ENCODE data around the gene CDC25C.

CDC25C gene

DNA sequence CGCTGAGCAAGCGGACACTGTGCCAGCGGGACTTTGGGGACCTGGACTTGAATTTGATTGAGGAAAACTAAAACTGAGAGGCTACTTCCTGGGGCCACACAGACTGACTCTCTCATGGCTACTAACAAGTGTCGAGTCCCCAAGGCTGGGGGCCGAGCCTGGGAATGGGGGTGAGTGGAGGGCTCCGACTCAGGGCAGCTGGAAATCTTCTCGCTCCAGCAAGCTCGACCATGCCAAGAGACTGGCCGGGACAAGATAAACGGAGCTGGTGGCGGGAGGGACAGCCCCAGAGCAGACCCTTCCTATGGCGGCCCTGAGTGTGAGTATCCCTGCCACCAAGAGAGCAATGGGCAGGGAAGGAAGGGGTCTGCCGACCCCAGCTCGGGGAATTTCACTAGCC, 15.3 kb upstream of the CDC25C start:
- Histone ChIP-seq H3K36me3 (ENCODE audit: control insufficient read depth, insufficient read depth, low read length) (peaks cover 73% of the 10 kb centered on the region), H3K27me3 (ENCODE audit: control insufficient read depth, insufficient read depth, low read length) (no peaks in the 10 kb centered on the region), H3K4me1 (ENCODE audit: control insufficient read depth, insufficient read depth, low read length) (no peaks in the 10 kb centered on the region), H3K9ac (ENCODE audit: low read length) (no peak overlapping the region), H3K27ac (ENCODE audit: low read depth, low read length) (no peak overlapping the region), H3K4me3 (ENCODE audit: low read depth, low read length) (no peak overlapping the region), H3K9me3 (ENCODE audit: control insufficient read depth, insufficient read depth, low read depth, low read length) (peaks cover under 1% of the 10 kb centered on the region; the same call in 1 of the 2 replicates)

DNA sequence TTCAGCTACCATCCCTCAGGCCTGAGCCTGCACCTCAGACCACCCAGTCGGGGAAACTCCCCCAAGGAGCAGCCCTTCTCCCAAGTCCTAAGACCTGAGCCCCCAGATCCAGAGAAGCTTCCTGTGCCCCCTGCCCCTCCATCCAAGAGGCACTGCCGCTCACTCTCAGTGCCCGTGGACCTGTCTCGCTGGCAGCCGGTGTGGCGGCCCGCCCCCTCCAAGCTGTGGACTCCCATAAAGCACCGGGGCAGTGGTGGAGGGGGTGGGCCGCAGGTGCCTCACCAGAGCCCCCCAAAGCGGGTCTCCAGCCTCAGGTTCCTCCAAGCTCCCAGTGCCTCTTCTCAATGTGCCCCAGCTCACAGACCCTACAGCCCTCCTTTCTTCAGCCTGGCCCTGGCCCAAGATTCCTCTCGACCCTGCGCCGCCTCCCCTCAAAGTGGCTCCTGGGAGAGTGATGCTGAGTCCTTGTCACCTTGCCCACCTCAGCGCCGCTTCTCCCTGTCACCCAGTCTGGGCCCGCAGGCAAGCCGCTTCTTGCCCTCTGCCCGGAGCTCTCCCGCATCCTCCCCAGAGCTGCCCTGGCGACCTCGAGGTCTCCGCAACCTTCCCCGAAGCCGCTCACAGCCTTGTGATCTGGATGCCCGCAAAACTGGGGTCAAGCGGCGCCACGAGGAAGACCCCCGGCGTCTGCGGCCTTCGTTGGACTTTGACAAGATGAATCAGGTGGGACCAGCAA, 13.5 kb upstream of the CDC25C start:
- Histone ChIP-seq H3K4me3 (ENCODE audit: low read depth, low read length) (no peak overlapping the region), H3K9me3 (ENCODE audit: control insufficient read depth, insufficient read depth, low read depth, low read length) (no peaks in the 10 kb centered on the region), H3K36me3 (ENCODE audit: control insufficient read depth, insufficient read depth, low read length) (peaks cover 91% of the 10 kb centered on the region), H3K9ac (ENCODE audit: low read length) (no peak overlapping the region), H3K27ac (ENCODE audit: low read depth, low read length) (no peak overlapping the region), H3K27me3 (ENCODE audit: control insufficient read depth, insufficient read depth, low read length) (no peaks in the 10 kb centered on the region), H3K4me1 (ENCODE audit: control insufficient read depth, insufficient read depth, low read length) (no peaks in the 10 kb centered on the region)

DNA sequence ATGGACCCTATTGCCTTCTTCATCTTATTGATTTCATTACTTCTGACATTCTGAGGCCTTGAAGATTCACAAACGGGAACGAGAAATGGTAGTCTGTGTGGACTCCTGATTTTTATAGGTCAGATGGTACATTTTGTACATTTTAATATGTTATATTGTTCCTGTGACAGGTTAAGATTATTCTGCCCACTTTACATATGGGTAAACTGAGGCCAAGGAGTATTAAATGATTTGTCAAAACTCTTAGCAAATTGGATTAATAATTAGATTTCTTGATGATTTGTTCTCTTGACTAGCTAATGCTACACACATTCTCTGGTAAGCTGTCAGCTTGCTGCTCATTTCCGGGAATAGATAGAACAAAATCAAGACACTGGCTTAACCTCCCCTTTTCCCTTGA, 8.4 kb upstream of the CDC25C start:
- H3K36me3 ChIP-seq (ENCODE audit: control insufficient read depth, insufficient read depth, low read length) = peaks cover 46% of the 10 kb centered on the region
- H3K4me1 ChIP-seq (ENCODE audit: control insufficient read depth, insufficient read depth, low read length) = peaks cover 15% of the 10 kb centered on the region; the same call in 1 of the 2 replicates
- H3K27ac ChIP-seq (ENCODE audit: low read depth, low read length) = no peak overlapping the region
- no peak overlapping the region for H3K9ac ChIP-seq (ENCODE audit: low read length)
- peak overlapping the region; percentile 73 for H3K4me3 ChIP-seq (ENCODE audit: low read depth, low read length)
- no peaks in the 10 kb centered on the region for H3K9me3 ChIP-seq (ENCODE audit: control insufficient read depth, insufficient read depth, low read depth, low read length)
- H3K27me3 ChIP-seq (ENCODE audit: control insufficient read depth, insufficient read depth, low read length) = no peaks in the 10 kb centered on the region

DNA sequence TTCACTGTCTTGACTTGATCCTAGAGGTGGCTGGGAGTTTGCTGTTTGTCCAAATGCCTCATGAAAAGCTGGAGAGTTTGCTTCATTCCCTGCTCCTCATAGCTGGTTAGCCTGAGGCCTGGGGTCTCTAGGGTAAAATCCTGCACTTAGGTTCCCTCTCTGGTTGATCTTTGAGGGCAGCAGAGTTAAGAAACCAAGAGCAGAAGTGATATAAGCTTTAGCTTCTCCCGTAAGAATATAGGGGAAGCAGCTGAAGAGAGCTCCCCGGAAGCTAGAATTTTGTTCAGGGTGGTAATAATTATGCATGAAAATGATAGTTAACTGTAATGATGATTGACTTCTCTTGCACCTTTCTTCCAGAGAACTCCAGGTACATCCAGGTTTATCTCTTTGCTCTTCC, 7.9 kb upstream of the CDC25C start:
- Histone ChIP-seq H3K9ac (ENCODE audit: low read length) (peak overlapping the region; percentile 90), H3K27me3 (ENCODE audit: control insufficient read depth, insufficient read depth, low read length) (no peaks in the 10 kb centered on the region), H3K36me3 (ENCODE audit: control insufficient read depth, insufficient read depth, low read length) (peaks cover 41% of the 10 kb centered on the region), H3K9me3 (ENCODE audit: control insufficient read depth, insufficient read depth, low read depth, low read length) (no peaks in the 10 kb centered on the region), H3K4me1 (ENCODE audit: control insufficient read depth, insufficient read depth, low read length) (peaks cover 15% of the 10 kb centered on the region; the same call in 1 of the 2 replicates), H3K27ac (ENCODE audit: low read depth, low read length) (peak overlapping the region; percentile 63; the same call in 1 of the 2 replicates), H3K4me3 (ENCODE audit: low read depth, low read length) (peak overlapping the region; percentile 73)

DNA sequence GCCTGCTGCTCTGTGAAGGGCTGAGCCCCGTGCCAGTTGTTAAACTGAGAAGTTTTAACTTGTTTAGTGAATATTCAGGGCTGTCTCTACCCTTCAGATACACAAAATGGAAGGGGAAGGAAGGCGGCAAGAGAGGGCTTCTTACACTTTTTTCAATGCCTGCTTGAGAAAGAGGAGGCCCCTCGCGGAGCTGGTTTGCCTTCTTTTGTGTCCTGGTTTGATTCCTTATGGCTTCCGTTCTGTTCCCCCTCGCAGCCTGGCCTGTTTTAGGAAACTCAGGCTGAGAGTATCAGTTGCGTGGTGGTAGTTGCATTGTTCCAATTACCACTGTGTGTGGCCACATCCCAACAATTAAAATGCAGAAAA, 7.5 kb upstream of the CDC25C start:
- Histone ChIP-seq H3K27me3 (ENCODE audit: control insufficient read depth, insufficient read depth, low read length) (no peaks in the 10 kb centered on the region), H3K4me1 (ENCODE audit: control insufficient read depth, insufficient read depth, low read length) (peaks cover 15% of the 10 kb centered on the region; the same call in 1 of the 2 replicates), H3K36me3 (ENCODE audit: control insufficient read depth, insufficient read depth, low read length) (peaks cover 37% of the 10 kb centered on the region), H3K27ac (ENCODE audit: low read depth, low read length) (peak overlapping the region; percentile 63), H3K9me3 (ENCODE audit: control insufficient read depth, insufficient read depth, low read depth, low read length) (no peaks in the 10 kb centered on the region), H3K4me3 (ENCODE audit: low read depth, low read length) (peak overlapping the region; percentile 73), H3K9ac (ENCODE audit: low read length) (peak overlapping the region; percentile 90)

DNA sequence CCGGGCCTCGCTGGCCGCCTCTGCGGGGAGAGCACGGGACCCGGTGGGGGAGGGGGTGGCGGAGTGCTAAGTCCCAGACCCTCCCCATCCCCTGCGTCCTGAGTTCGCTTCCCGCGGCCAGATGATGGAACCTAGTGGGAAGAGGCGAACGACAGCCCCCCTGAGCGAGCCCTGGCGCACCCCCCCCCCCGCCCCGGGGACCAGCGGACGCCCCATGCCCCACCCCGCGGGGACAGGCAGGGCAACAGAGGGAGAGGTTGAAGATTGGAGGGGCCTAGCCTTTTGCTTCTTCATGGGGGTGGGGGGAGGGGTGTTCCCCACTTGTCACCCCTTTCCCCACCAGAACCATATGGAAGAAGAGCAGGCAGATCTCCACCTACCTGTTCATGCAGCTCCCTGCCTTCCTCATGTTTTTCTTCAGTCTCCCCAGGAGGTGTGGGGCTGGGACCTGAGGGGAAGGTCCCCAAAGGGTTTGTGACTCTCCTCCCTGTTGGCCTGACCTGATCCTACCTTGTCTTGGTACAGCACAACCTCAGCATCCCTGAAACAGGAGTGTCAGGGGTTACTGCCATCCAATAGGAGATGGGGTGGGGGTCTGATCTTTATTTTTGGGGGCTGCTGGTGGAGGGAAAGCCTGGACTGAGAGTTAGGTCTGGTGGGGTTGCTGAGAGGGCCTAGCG, 6.9 kb upstream of the CDC25C start:
- Histone ChIP-seq H3K4me3 (ENCODE audit: low read depth, low read length) (peak overlapping the region; percentile 73), H3K9me3 (ENCODE audit: control insufficient read depth, insufficient read depth, low read depth, low read length) (no peaks in the 10 kb centered on the region), H3K27ac (ENCODE audit: low read depth, low read length) (peak overlapping the region; percentile 63), H3K27me3 (ENCODE audit: control insufficient read depth, insufficient read depth, low read length) (no peaks in the 10 kb centered on the region), H3K36me3 (ENCODE audit: control insufficient read depth, insufficient read depth, low read length) (peaks cover 32% of the 10 kb centered on the region), H3K4me1 (ENCODE audit: control insufficient read depth, insufficient read depth, low read length) (peaks cover 15% of the 10 kb centered on the region; the same call in 1 of the 2 replicates), H3K9ac (ENCODE audit: low read length) (peak overlapping the region; percentile 99)

DNA sequence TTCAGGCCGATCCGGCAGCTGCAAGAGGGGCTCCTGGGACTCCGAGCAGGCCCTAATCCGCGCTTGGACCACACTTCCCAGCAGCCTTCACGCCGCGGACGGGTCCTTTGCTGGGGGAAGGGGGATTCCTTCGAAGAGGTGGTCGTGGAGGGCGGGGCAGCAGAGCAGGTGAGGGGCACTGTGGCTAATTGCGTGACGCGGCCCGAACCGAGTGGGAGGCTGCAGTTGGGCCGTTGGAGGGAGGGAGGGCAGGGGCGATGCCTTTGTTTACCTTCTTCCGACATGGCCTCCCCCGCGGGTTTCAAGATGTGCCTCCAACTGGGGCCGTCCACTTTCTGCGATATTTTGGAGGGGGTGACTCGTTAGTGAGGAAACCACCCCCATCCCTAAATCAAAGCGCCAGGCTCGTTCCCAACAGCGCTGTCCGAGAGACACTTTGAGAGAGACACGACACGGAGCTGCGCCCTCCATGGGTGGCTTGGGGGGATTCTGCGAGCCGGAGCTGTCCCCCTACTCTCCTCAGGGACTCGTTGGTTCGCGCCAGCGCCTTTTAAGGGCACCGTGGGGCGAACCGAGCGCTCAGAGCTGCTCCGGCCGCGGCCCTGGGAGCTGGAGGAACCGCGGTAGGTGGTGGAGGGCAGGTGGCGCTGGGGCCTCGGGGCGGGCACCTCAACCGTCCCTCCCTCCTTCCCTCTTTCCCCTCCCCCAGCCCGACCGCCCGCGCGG, 6.2 kb upstream of the CDC25C start, which contains the start of gene FAM53C:
TSS of gene FAM53C (plus strand) at position 582 of the 726 bp plus-strand sequence. CDS start 3,070 bp downstream, outside the sequence.
- Histone ChIP-seq H3K9ac (ENCODE audit: low read length) (peak within 1 kb of the TSS; percentile 99), H3K4me3 (ENCODE audit: low read depth, low read length) (peak within 1 kb of the TSS; percentile 73), H3K27ac (ENCODE audit: low read depth, low read length) (peak within 1 kb of the TSS; percentile 100), H3K36me3 (ENCODE audit: control insufficient read depth, insufficient read depth, low read length) (peaks cover 26% of the 10 kb centered on the region), H3K4me1 (ENCODE audit: control insufficient read depth, insufficient read depth, low read length) (peaks cover 15% of the 10 kb centered on the region; the same call in 1 of the 2 replicates), H3K9me3 (ENCODE audit: control insufficient read depth, insufficient read depth, low read depth, low read length) (no peaks in the 10 kb centered on the region), H3K27me3 (ENCODE audit: control insufficient read depth, insufficient read depth, low read length) (no peaks in the 10 kb centered on the region)

DNA sequence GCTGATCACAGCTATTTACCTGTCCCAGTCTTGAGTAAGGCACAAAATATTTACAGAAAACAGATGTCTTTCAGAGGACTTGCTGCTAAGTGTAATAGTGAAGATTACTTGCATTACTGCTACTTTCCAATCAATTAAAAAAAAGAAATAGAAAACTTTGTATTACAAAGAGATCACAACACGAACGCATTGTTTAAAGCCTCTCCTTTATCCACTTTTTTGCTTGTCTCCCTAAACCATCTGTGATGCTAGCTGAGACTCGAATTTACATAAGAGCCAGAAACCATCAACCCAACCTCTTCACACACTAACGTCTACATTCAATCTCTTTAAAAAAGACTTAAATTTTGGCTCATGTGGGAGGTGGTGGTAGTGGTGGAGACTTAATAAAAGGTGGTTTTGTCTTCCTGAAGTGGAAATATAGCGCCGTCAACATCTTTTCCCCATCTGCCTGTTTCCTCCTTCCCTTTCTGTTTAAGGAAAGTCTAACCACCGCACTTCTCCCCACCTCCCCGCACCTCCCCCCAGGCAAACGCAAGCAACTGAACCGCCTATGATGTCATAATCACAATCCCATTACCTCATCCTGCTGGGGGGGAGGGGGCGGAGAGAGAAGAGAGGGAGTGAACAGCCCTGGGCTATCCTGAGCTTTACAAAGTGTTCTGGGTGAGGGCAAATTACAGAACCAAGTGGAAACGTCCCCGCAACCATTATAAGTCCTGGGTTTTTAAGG, 5.5 kb upstream of the CDC25C start:
- peak overlapping the region; percentile 100 for H3K27ac ChIP-seq (ENCODE audit: low read depth, low read length)
- H3K9ac ChIP-seq (ENCODE audit: low read length) = peak overlapping the region; percentile 99
- H3K27me3 ChIP-seq (ENCODE audit: control insufficient read depth, insufficient read depth, low read length) = no peaks in the 10 kb centered on the region
- H3K4me3 ChIP-seq (ENCODE audit: low read depth, low read length) = peak overlapping the region; percentile 73
- peaks cover 24% of the 10 kb centered on the region for H3K36me3 ChIP-seq (ENCODE audit: control insufficient read depth, insufficient read depth, low read length)
- H3K4me1 ChIP-seq (ENCODE audit: control insufficient read depth, insufficient read depth, low read length) = peaks cover 15% of the 10 kb centered on the region; the same call in 1 of the 2 replicates
- H3K9me3 ChIP-seq (ENCODE audit: control insufficient read depth, insufficient read depth, low read depth, low read length) = no peaks in the 10 kb centered on the region

DNA sequence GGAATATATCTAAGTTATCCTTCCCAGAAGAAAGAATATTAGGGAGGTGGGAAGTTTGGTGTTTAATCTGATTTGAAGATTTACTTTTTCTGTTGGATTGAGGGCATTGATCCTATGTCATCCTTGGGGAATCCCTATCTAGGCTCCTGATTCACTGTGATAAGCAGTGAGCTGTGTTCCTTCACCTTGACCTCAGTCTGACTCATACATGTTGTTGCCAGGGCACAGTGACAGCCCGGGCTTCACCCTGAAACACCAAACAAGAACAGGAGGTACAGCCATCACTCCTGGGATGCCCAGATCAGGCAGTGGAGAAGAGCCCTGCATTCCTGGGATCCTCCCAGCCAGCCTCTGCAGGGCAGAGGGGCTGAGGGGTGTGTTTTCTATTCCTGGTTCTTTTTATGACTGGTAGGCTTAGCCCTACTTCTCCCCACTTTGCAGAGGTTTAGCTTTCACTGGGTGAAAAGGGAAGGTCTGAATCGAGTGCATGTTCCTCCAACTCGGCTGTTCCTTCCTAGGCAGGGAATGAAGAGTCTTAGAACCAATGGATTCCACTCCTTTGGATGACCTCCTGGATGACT, 3.4 kb upstream of the CDC25C start:
- no peak overlapping the region for H3K9ac ChIP-seq (ENCODE audit: low read length)
- H3K27me3 ChIP-seq (ENCODE audit: control insufficient read depth, insufficient read depth, low read length) = no peaks in the 10 kb centered on the region
- H3K4me3 ChIP-seq (ENCODE audit: low read depth, low read length) = no peak overlapping the region
- H3K36me3 ChIP-seq (ENCODE audit: control insufficient read depth, insufficient read depth, low read length) = peaks cover 2% of the 10 kb centered on the region; the same call in 1 of the 2 replicates
- peaks cover 15% of the 10 kb centered on the region; the same call in 1 of the 2 replicates for H3K4me1 ChIP-seq (ENCODE audit: control insufficient read depth, insufficient read depth, low read length)
- no peaks in the 10 kb centered on the region for H3K9me3 ChIP-seq (ENCODE audit: control insufficient read depth, insufficient read depth, low read depth, low read length)
- H3K27ac ChIP-seq (ENCODE audit: low read depth, low read length) = no peak overlapping the region

DNA sequence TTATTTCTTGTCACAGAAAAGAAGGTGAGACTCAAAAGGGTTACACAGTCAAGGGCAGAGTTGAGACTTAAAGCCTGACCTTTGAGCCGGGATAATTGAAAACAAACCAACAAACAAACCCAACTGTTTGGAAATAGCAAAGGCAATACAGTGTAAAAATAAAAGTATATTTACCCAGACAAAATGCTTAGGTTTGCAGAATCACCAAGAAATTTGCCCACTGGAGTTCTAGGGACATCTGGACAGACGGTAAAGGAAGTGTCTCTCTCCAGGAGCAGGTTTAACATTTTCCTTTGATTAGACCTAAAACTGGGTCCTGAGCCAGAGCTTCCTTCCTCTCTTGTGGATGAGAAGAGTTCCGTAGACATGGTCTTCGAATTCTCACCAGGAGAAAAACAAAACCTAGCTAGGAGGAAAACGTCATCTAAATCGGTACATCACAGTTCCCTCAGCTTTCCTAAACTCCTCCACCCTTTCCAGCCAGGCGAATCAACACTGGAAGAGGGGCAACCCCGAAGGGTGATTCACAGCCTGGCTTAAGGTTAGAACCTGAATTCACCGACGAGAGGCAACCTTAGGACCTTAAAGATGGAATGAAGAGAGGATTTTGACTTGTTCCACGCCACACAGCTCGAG, 673 bp downstream of the CDC25C start:
- peaks cover 13% of the 10 kb centered on the region for H3K36me3 ChIP-seq (ENCODE audit: control insufficient read depth, insufficient read depth, low read length)
- no peaks in the 10 kb centered on the region for H3K9me3 ChIP-seq (ENCODE audit: control insufficient read depth, insufficient read depth, low read depth, low read length)
- H3K27ac ChIP-seq (ENCODE audit: low read depth, low read length) = peak overlapping the region; percentile 47; the same call in 1 of the 2 replicates
- peak overlapping the region; percentile 81 for H3K9ac ChIP-seq (ENCODE audit: low read length)
- H3K4me3 ChIP-seq (ENCODE audit: low read depth, low read length) = peak overlapping the region; percentile 72
- H3K4me1 ChIP-seq (ENCODE audit: control insufficient read depth, insufficient read depth, low read length) = no peaks in the 10 kb centered on the region
- H3K27me3 ChIP-seq (ENCODE audit: control insufficient read depth, insufficient read depth, low read length) = no peaks in the 10 kb centered on the region
